Cardiac muscle cell (in vitro differentiated cells and primary cell): ENCODE data around the gene WRAP53. TPM values are rescaled to one million over a fixed set of nuclear protein-coding genes. Genes with fewer than 3 reads are reported as not detected.

Experiments used
- DNase-seq, 2 donors: peaks; one replicate each; pipeline versions ENCODE4 v3.0.0 to v3.0.0-alpha.2; 2010 to 2017; ENCODE audit warnings: low read depth in 1 of 2, low spot score in 1 of 2
- H3K27ac ChIP-seq: fragments of 200-600 bp; sonication (generic); 2 replicates; pipeline ENCODE4 v1.5.1; 2016
- H3K27me3 ChIP-seq: fragments of 200-600 bp; sonication (generic); 2 replicates; pipeline ENCODE4 v1.6.0; 2016; ENCODE audit warnings: control low read depth
- H3K36me3 ChIP-seq: fragments of 200-600 bp; sonication (generic); 2 replicates; pipeline ENCODE4 v1.5.1; 2016; ENCODE audit warnings: control low read depth
- H3K4me1 ChIP-seq: fragments of 200-600 bp; sonication (generic); 2 replicates; pipeline ENCODE4 v1.8.1; 2017; ENCODE audit warnings: low read depth, mild to moderate bottlenecking, mixed run types
- H3K4me3 ChIP-seq: fragments of 200-600 bp; sonication (generic); 2 replicates; pipeline ENCODE4 v1.5.1; 2016; ENCODE audit warnings: mild to moderate bottlenecking
- H3K9me3 ChIP-seq: fragments of 200-600 bp; sonication (generic); 2 replicates; pipeline ENCODE4 v1.5.1; 2017; ENCODE audit warnings: low read depth, mild to moderate bottlenecking, control low read depth
- CTCF ChIP-seq: IDR thresholded peaks from 2 replicates; pipeline ENCODE4 v1.5.1; 2012; ENCODE audit warnings: low read depth, mild to moderate bottlenecking, low read length
- polyA plus RNA-seq: library from polyadenylated mRNA; unstranded; fragments of >200 nt; fragmentation: Nextera tagmentation; extraction: Ambion mirVana; gene quantifications from 2 replicates; pipeline ENCODE4 v1.2.1, GENCODE V29; 2016
- total RNA-seq: library from RNA; depleted of rRNA; stranded (reverse); fragments of >200 nt; gene quantifications from 2 replicates; pipeline ENCODE4 v1.2.3, GENCODE V29; 2016

The WRAP53 gene
- total and polyA plus RNA-seq, 2 experiments from 2014 or later = 11.5 to 17.2 TPM

- no peaks in the 10 kb centered on the region for H3K9me3 ChIP-seq
- peaks cover 20% of the 10 kb centered on the region for H3K4me1 ChIP-seq
- no peaks in the 10 kb centered on the region for H3K27me3 ChIP-seq
- peak within 1 kb of the TSS; percentile 85 for H3K4me3 ChIP-seq
- H3K36me3 ChIP-seq = peaks cover 4% of the 10 kb centered on the region
- no peak for TF ChIP-seq CTCF
- DNase-seq = peak; percentile 66 to 92
- peak within 1 kb of the TSS; percentile 75 for H3K27ac ChIP-seq
Measured at GRCh38 chr17:7704601-7705268, 16.5 kb downstream of the WRAP53 start, which contains the start of gene EFNB3. TSS of gene EFNB3 (plus strand) at chr17:7705202. CDS start at chr17:7705599, 397 bp downstream.

GRCh38 chr17:7705269-7706255 is 17.3 kb downstream of the WRAP53 start:
- no peak for TF ChIP-seq CTCF
- Histone ChIP-seq H3K9me3 (no peaks in the 10 kb centered on the region), H3K27ac (peak overlapping the region; percentile 75), H3K4me1 (peaks cover 20% of the 10 kb centered on the region), H3K27me3 (no peaks in the 10 kb centered on the region), H3K4me3 (peak overlapping the region; percentile 85), H3K36me3 (peaks cover 4% of the 10 kb centered on the region)
- DNase-seq = peak in 1 of 2 donors; percentile 84

GRCh38 chr17:7706631-7707354 is 18.5 kb downstream of the WRAP53 start:
- H3K27me3 ChIP-seq = no peaks in the 10 kb centered on the region
- peak overlapping the region; percentile 75 for H3K27ac ChIP-seq
- H3K4me1 ChIP-seq = peaks cover 20% of the 10 kb centered on the region
- no peak for DNase-seq
- H3K36me3 ChIP-seq = no peaks in the 10 kb centered on the region
- H3K4me3 ChIP-seq = peak overlapping the region; percentile 85
- TF ChIP-seq CTCF = no peak
- H3K9me3 ChIP-seq = no peaks in the 10 kb centered on the region

GRCh38 chr17:7707446-7707845 is 19.2 kb downstream of the WRAP53 start:
- H3K4me3 ChIP-seq = no peak overlapping the region
- H3K9me3 ChIP-seq = no peaks in the 10 kb centered on the region
- no peak overlapping the region for H3K27ac ChIP-seq
- H3K36me3 ChIP-seq = no peaks in the 10 kb centered on the region
- TF ChIP-seq CTCF = no peak
- H3K27me3 ChIP-seq = no peaks in the 10 kb centered on the region
- no peak for DNase-seq
- H3K4me1 ChIP-seq = peaks cover 20% of the 10 kb centered on the region
